ENCODE measurements around the gene TK1.
"Not testable (repeated sequence)": the region's sequence is repeated elsewhere in the genome, so short reads cannot be mapped to it uniquely, and the experiment has no call there.

Gene TK1

DNA sequence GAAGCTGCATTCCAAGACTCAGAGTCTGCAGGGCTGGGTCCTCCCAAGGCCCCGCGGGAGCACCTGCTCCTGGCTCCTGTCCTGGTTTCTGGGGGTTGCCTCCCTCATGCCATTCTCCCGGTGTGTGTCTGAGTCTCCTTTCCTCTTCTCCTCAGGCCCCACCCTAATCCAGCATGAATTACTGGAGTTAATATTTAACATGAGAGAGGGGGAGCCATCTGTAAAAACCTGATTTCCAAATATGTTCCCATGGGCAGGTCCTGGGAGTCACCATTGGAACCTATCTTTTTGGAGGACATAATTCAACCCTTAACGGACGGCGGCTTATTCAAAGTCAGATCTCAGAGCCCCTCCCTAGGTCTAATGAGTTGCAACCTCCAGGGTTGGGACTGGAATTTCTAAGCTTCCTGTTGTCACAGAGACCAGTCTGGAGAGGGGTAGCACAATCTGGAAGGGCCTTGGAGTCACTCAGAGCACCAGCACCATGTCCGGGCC is 35.3 kb downstream of the TK1 start:
- DNase-seq (ENCODE audit: low read depth in 2 of 2), result no peak

DNA sequence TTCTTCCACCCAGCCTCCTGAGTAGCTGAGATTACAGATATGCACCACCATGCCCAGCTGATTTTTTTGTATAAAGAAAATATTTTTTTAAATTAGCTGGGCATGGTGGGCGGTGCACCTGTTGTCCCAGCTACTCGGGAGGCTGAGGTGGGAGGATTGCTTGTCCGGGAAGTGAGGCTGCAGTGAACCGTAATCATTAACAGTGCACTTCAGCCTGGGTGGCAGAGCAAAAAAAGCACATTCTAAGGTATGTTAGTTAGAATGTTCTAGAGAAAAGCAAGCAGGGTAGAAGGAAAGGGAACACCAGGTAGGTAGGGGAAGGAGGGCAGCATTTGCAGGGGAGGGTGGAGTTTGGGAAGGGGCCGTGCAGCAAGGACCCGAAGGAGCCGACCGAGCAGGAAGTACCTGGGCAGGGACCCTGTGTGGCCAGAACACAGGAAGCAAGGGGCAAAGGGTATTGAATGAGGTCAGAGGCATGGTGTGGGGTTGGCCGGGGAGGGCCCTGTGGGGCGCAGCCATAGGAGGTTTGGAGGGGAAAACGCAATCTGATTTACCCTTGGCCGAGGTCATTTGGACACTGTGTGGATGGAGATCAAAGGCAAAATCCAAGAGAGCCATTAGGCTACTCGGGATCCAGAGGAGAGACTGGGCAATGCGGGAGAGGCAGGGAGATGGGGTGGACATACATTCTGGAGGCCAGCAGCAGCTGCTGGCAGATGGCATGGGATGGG is 38.4 kb downstream of the TK1 start:
- no peak for DNase-seq (ENCODE audit: low read depth in 2 of 2)

DNA sequence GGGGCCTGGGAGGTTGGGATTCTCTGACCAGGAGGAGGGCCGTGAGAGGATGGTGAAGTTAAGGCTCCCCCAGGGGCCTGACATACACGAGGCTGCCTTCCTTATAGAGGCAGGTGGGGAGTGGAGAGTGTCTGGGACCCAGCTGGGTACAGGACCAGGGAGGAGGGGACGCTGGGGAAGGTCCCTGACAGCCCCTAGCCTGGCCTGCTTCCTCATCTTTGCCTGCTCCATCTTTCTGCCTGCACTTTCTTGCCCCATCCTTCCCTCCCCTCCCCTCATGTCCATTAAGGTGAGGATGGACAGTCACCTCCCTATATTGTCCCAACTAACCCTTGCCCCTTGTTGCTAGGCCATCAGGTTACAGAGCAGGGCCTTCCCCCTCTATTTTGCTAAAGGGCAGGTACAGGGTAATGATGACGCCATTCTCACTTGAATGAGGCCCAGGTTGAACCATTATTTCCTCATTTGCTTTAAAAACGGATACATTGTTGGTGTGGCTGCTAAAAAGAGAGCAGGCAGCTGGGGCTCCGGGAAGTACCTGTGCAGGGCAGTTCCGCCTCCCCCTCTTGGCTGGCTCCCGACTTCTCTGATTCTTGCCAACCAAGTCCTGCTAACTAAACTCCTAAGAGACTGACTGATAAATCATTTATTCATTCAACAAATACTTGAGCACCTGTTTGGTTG is 39.4 kb downstream of the TK1 start:
- DNase-seq (ENCODE audit: low read depth in 2 of 2), result no peak

DNA sequence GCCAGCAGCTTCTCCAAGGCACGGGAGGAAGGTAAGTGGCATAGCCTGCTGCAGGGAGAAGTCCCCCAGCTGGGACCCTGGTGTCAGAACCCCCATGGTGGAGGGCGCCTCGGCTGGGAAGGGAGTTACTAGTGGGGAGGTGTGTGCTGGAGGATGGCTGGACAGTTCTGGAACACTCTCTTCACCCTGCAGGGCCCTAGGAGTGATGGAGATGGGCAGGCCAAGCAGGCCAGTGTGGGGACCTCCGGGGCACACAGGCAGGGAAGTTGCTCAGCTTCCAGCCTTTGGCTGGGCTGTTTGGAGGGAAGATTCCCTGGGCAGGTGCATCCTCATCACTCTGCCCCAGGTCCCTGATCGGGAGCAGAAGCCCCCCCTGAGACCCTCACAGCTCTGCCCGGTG is 40.0 kb downstream of the TK1 start:
- no peak for DNase-seq (ENCODE audit: low read depth in 2 of 2)

DNA sequence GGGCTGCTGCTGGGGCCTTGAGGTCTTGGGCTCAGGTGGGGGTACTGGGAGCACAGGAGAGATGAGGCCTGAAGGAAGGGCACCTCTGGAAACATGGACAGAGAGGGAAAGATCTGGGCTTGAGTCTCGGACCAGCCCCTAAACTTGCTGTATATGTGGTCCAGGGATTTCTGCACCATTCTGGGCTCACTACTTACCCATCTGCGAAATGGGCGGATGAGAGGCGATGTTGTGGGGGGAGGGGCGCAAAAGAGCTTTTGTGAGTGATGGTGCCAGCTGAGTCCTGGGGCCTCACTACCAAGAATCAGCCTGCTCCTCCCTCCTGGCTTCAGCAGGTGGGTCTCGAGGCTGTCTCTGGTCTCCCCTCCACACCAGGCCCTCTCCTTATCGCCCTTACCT is 40.4 kb downstream of the TK1 start:
- DNase-seq (ENCODE audit: low read depth in 2 of 2), result no peak

DNA sequence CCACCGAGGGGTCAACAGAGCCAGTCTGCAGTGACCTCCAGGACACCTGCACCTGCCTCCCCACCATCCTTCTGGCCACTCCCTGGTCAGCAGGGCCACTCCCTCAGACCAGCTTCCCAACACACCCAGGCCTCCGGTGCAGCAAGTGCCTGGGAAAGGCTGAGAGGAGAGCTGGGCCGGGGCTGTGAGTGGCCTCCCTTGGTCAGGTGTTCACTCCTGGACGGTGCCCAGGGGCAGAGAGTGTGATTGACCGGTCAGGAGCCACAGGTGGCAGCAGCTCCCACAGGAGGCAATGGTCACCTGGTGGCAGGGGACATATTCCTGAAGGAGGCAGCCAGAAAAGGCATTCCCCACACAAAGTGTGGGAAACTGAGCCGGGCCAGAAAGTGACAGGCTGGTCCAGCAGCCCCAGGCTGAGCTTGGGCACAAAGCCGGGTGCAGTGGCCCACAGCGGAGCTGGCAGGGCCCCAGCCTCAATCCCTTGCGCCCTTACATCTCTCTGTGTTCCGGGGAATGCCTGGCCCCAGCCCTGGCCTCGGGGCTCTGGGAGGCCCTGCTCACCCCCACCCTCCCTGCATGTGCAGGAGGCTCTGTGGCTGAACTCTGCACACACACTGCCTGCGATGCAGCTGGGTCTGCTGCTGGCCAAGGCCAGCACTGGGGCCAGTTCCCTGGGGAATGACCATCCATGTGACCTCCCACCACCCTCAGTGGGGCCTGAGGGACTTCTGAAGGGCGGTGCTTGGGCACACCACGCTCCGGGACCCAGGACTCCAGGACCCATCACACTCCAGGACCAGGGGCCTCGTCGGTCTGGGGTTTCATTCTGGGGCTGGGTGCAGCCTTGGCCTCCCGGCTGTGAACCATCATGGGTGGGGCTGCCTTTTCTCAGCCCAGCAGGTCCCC is 41.9 kb downstream of the TK1 start:
- no peak for DNase-seq (ENCODE audit: low read depth in 2 of 2)

DNA sequence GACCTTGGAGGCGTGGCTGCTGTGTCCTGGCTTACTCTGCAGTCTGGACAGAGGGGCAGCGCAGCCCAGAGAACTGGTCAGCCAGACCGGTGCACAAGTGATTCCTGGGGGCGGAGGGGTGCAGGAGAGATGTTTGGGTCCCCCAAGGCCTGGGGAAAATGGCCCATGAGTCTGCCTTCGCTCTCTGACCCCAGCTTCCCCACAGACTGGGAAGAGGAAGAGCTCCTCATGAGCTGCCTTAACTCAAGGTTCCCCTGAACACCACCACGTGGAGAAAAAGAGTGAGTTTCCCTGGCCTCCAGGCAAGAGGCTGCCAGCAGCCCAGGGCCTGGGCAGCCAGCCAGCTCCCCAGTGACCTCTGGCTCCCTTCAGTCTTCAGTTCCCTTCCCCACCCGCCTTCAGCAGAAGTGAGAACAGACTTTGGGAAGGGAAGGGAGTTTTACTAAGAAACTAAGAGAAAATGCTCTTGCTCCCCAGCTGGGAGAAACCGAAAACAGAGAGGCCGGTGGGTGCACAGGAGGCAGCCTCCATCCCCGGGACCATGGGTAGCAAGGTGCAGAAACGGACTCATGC is 42.6 kb downstream of the TK1 start:
- DNase-seq (ENCODE audit: low read depth in 2 of 2), result no peak

DNA sequence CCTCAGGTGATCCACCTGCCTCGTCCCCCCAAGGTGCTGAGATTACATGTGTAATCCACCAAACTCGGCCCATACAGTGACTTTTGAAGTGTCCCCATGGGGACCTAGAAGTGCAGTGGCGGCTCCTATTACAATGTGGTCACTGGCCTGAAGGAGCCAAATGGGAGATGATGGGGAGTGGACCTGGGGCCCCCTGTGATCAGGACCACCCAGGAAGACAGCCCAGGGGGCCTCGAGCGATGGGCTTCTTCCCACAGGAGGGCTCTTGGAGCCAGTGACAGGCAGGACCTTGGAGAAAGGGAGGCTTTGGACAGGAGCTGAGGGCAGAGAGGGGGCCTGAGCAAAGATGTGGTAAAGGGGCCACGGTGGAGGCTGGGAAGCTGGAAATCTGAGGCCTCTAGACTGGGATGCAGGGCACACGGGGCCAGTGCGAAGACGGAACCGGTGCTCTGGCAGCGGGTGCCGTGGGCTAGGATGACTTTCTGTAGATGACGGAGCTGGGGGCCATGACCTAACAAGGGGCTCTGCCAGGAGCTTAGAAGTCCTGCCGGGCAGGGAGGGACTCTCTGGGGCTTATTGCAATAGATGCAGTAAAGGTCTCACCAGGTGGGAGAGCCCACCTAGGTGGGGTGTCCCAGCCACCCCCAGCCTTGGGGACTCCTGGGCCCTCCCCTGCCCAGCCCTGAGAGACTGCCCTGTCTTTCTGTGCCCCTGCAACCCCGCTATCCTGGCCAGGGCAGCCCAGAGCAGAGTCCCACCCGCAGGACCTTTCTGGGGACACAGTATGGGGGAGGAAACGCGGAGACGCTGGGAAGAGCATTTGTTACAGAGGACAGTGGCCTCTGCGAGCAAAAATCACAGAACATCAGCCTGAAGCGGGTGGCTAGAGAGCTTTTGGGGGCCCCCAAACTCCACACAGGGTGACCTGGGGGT is 43.4 kb downstream of the TK1 start:
- no peak for DNase-seq (ENCODE audit: low read depth in 2 of 2)

DNA sequence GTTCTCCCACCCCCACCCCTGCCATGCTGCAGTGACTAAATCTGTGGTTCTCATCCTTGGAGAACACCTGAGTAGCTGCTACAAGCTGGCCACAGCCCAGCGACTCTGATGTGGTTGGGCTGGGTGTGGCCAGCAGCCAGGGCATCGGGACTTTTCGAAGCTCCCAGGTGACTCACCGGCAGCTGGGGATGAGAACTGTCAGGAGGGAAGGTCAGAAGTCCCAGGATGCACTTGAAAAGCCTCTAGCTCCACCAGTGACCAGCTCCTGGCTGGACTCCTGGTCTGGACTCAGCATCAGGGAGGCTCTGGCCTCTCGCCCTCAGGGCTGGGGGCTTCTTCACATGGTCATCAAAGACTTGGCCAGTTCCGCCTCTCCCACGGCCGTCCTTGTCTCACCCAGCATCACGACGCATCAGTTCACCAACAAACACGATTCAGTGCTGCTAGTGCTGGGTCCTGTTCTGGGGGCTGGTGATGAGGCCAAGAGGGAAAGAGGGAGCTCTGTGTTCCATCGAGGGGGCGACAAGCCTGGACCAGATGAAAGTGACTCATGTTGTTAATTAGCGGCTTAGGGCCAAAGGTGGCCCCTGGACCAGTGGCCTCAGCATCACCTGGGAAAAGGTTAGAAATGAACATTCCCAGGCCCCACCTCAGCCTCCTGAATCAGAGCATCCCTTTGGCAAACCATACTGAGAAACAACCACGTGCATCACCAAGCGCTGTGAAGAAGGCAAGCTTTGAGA is 44.6 kb downstream of the TK1 start:
- no peak for DNase-seq (ENCODE audit: low read depth in 2 of 2)

DNA sequence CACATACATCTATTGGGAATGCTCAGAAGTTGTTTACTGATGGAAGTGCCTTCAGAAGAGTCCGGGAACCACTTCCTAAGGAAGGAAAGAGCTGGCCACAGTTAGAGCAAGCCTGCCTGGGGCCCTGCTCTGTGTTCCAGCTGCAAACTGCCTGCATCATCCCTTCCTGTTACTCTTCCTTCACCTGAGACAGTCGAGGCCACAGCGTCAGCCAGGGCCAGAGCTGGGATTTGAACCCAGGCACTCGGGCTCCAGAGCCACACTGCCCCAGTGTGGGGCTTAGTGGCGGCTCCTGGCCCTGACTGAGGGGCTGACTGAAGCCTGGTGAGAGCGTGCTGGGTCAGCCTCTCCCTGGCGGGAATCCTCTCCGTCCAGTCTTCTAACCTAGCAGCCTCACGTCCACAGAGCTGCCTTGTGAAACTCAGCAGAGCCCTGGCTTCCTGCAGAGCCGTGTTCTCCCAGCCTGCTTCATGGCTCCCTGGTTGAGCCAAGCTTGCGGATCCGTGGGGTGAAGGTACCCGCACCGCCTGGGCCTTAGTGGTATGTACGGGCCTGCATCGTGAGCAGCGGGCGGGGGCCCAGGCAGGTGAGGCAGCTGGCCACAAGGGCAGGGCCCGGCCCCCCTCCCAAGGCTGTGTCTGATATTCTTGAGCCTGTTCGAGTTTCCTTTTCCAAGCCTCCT is 45.3 kb downstream of the TK1 start:
- no peak for DNase-seq (ENCODE audit: low read depth in 2 of 2)

DNA sequence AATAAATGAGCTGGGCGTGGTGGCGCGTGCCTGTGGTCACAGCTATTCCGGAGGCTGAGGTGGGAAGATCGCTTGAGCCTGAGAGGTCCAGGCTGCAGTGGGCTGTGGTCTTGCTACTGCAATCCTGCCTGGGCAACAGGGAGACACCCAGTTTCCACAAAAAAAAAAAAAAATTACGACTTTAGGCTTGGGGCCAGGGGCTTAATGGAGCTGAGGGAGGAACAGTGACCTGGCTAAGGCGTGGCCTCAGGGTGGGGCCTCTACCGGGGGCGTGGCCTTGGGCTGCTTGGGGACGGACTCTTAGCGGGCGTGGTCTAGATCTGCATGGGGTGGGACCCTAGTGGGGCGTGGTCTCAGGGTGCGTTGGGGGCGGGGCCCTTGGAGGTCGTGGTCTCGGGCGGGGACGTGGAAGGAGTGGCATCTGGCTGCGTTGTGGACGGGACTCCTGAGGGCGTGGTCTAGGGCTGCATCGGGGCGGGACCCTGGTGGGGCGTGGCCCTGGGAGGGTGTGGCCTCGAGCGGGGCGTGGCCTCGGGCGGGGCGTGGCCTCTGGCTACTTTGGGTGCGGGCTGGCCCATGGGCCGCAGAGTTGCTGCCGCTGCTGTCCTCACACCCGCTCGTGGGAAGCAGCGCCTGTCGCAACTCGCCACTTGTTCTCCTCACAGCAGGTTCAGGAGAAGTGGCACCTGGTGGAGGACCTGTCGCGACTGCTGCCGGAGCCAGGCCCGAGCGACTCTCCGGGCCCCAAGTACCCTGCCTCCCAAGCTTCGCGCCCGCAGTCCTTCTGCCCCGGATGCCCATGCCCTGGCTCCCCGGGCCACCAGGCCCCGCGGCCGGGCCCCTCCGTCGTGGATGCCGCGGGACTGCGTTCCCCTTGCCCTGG is 46.4 kb downstream of the TK1 start:
- peak; percentile 92 to 98 for DNase-seq (ENCODE audit: low read depth in 2 of 2)

DNA sequence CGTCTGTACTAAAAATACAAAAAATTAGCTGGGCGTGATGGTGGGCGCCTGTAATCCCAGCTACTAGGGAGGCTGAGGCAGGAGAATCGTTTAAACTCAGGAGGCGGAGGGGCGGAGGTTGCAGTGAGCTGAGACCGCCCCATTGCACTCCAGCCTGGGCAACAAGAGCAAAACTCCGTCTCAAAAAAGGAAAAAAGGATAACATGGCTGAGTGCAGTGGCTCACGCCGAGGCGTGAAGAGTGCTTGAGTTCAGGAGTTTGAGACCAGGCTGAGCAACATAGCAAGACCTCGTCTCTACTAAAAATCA is 47.0 kb downstream of the TK1 start:
- DNase-seq (ENCODE audit: low read depth in 2 of 2), result not testable (repeated sequence)

DNA sequence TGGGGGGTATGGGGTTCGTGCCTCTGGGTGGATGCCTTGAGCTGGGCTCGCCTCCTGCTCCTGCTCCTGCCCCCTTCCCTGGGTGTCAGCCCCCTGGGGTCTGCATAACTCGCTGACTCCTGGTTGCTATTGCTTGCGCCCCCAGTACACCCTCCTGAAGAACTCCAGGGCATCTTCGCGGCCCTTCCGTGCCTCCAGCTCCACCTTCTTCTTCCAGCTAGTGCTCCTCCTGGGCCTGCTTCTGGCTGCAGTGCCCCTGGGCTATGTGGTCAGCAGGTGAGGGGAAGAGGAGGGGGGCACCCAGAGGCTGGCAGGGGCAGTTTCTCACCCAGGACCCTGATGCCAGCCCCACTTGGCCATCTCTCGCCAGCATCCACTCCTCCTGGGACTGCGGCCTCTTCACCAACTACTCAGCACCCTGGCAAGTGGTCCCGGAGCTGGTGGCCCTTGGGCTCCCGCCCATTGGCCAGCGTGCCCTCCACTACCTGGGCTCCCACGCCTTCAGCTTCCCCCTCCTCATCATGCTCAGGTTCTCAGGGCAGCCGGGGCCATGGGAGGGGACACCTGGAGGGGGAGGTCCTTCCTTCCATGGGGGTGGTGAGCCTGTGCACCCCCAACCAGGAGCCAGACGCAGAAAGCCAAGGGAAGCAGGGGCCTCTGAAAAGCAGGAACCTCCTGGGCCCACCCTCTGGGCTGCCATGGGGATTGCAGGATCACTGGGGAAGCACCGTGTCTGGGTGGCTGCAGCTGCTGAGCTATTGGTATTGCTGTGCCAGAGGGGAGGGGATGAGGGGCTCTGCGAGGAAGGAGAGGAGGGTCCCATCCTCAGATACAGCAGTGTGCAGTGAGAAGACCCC is 48.4 kb downstream of the TK1 start:
- no peak for DNase-seq (ENCODE audit: low read depth in 2 of 2)

DNA sequence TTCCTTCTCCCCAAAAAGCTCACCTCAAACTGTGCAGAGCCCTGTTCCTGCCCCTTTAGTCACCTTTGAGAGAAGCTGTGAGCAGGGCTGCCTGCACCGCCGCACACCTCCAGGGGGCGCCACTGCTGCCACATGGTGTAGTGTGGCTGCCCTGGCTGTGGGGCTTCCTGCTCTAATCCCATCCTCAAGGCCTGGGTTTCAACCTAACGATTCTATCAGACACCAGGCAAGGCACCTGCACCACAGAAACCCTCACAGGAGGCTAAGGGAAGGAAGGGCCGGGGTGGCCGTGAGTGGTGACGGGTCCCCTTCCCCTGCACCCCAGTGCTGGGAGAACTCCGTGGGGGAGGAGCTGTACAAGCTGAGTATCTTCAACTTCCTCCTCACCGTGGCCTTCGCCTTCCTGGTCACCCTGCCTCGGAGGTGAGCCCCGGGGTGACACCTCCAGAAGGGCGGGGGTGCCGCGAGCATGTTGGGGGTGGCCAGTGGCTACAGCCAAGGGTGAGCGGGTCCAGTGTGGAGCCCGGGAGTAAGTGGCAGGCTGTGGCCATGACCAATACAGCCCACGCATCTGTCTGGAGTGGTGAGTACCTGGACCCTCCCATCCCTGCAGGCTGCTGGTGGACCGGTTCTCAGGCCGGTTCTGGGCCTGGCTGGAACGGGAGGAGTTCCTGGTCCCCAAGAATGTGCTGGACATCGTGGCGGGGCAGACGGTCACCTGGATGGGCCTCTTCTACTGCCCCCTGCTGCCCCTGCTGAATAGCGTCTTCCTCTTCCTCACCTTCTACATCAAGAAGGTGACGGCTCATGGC is 49.3 kb downstream of the TK1 start:
- DNase-seq (ENCODE audit: low read depth in 2 of 2), result no peak

DNA sequence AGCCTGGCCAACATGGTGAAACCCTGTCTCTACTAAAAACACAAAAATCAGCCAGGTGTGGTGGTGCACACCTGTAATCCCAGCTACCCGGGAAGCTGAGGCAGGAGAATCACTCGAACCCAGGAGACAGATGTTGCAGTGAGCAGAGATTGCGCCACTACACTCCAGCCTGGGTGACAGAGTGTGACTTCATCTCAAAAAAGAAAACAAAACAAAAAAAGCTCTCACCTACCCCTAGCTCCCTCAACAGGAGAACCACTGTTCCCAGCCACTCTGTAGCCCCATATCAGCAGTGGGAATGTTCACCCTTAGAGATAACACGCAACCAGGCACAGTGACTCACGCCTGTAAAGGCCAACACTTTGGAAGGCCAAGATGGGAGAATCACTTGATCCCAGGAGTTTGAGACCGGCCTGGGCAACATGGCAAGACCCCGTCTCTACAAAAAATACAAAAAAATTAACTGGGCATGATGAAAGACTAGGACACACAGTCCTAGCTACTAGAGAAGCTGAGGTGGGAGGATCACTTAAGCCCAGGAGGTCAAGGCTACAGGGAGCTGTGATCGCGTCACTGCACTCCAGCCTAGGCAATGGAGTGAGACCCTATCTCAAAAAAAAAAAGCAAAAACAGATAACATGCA is 50.9 kb downstream of the TK1 start:
- no peak for DNase-seq (ENCODE audit: low read depth in 2 of 2)

DNA sequence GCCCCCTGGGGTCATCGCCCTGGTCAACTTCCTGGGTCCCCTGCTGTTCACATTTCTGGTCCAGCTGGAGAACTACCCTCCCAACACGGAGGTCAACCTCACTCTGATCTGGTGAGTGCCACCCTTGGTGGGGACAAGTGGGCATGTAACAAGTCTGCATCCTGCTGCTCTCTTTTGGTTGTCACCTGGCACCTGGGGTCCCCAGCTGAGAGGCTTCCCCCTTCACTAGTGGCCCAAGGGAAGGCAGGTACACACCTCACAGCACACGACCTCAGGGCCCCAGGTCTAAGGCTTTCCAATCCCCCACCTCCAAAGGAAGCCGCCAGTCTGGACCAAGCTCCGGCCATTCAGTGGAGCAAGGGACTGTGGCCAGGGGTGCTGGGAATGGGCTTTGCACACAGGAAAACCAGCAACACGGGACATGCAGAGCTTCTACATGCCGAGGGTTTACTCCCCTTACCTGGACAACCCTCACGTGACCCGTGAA is 51.9 kb downstream of the TK1 start:
- no peak for DNase-seq (ENCODE audit: low read depth in 2 of 2)

All from stimulated activated CD4-positive, alpha-beta T cell treated with anti-CD3 and anti-CD28 coated beads, Interleukin-4, amount 100 ng/mL, for 48 hours (primary cell).